Kidney tubule cell (primary cell): ENCODE results near the gene TRHDE.
"Not testable (repeated sequence)": the region's sequence is repeated elsewhere in the genome, so short reads cannot be mapped to it uniquely, and the experiment has no call there.

Experiments used
- DNase-seq: peaks from one replicate; pipeline ENCODE4 v3.0.0-alpha.2; 2018; ENCODE audit warnings: low spot score

The TRHDE gene

GRCh38 chr12:72631926-72632685 lies 359.9 kb downstream of the TRHDE start:
- DNase-seq = no peak

GRCh38 chr12:72642706-72643105 lies 370.5 kb downstream of the TRHDE start:
- DNase-seq = no peak

- DNase-seq = no peak
Observed at GRCh38 chr12:72647139-72647538, 375.0 kb downstream of the TRHDE start.

- DNase-seq = no peak
Observed at GRCh38 chr12:72658615-72659014, 386.4 kb downstream of the TRHDE start.

GRCh38 chr12:72660174-72660573 lies 388.0 kb downstream of the TRHDE start:
- DNase-seq = not testable (repeated sequence)

GRCh38 chr12:72673853-72674252 lies 401.7 kb downstream of the TRHDE start:
- no peak for DNase-seq

GRCh38 chr12:72676556-72676955 lies 404.4 kb downstream of the TRHDE start:
- no peak for DNase-seq

- DNase-seq = peak; percentile 2
Observed at GRCh38 chr12:72677139-72677538, 405.0 kb downstream of the TRHDE start.

GRCh38 chr12:72677846-72678245 lies 405.7 kb downstream of the TRHDE start:
- no peak for DNase-seq

GRCh38 chr12:72679147-72679757 lies 407.1 kb downstream of the TRHDE start:
- DNase-seq = no peak

- no peak for DNase-seq
Observed at GRCh38 chr12:72681028-72681427, 408.9 kb downstream of the TRHDE start.

- no peak for DNase-seq
Observed at GRCh38 chr12:72684491-72684890, 412.3 kb downstream of the TRHDE start.

GRCh38 chr12:72692338-72692737 lies 420.2 kb downstream of the TRHDE start:
- DNase-seq = no peak

- no peak for DNase-seq
Observed at GRCh38 chr12:72694193-72694592, 422.0 kb downstream of the TRHDE start.

GRCh38 chr12:72699362-72699761 lies 427.2 kb downstream of the TRHDE start:
- DNase-seq = no peak

GRCh38 chr12:72712025-72712424 lies 439.9 kb downstream of the TRHDE start:
- not testable (repeated sequence) for DNase-seq

GRCh38 chr12:72716221-72716620 lies 444.1 kb downstream of the TRHDE start:
- DNase-seq = no peak

GRCh38 chr12:72717036-72717435 lies 444.9 kb downstream of the TRHDE start:
- no peak for DNase-seq
